ENCODE data around the gene GADL1. TPM values are rescaled to one million over a fixed set of nuclear protein-coding genes. Genes with fewer than 3 reads are reported as not detected.

GADL1 gene
- total and polyA plus RNA-seq, 2 experiments from 2014 or later, result 13.5 to 16.9 TPM

DNA sequence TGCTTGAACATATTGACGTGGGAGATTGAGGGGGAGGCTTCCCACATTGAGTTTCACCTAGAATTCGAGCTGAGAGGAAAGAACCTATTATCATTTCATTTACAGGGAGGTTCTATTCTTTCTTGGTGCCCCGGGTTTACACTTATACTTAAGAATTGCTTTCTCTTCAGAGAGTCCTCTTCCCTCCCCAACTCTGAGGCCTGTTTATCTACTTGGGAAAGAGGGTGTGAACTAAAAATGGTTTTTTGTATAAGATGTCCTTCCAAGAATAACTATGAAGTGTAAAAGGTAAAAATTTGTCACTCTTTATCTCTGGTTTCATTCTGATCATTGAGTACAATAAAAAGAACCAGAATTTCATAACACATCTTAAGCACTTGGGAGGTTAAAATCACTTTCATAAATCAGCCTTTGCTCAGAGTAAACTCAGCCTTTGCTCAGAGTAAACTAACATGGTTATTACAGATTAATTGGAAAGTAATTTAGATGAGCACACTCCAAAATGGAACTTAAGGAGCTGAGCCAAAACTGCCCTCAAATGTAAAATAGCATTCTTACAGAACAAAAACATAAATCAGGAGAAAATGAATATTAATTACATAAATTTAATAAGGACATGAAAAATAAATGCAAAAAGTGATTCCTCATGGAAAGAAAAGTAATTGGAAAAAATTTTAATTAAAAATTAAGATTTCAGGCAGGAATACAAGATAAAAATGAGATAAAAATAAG, 75.2 kb downstream of the GADL1 start:
- TF ChIP-seq, protein P1, sequence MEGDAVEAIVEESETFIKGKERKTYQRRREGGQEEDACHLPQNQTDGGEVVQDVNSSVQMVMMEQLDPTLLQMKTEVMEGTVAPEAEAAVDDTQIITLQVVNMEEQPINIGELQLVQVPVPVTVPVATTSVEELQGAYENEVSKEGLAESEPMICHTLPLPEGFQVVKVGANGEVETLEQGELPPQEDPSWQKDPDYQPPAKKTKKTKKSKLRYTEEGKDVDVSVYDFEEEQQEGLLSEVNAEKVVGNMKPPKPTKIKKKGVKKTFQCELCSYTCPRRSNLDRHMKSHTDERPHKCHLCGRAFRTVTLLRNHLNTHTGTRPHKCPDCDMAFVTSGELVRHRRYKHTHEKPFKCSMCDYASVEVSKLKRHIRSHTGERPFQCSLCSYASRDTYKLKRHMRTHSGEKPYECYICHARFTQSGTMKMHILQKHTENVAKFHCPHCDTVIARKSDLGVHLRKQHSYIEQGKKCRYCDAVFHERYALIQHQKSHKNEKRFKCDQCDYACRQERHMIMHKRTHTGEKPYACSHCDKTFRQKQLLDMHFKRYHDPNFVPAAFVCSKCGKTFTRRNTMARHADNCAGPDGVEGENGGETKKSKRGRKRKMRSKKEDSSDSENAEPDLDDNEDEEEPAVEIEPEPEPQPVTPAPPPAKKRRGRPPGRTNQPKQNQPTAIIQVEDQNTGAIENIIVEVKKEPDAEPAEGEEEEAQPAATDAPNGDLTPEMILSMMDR (IDR thresholded peaks at IDR 0.05; ENCODE audit: low read depth, low read length), result no peak
- Histone ChIP-seq H3K9me3 (ENCODE audit: low read depth) (no peaks in the 10 kb centered on the region), H3K36me3 (no peaks in the 10 kb centered on the region), H3K27ac (no peak overlapping the region), H3K4me3 (no peak overlapping the region), H3K4me1 (ENCODE audit: low read depth) (no peaks in the 10 kb centered on the region), H3K27me3 (no peaks in the 10 kb centered on the region)
- DNase-seq (ENCODE audit: low read depth in 1 of 2, low spot score in 1 of 2), result no peak

DNA sequence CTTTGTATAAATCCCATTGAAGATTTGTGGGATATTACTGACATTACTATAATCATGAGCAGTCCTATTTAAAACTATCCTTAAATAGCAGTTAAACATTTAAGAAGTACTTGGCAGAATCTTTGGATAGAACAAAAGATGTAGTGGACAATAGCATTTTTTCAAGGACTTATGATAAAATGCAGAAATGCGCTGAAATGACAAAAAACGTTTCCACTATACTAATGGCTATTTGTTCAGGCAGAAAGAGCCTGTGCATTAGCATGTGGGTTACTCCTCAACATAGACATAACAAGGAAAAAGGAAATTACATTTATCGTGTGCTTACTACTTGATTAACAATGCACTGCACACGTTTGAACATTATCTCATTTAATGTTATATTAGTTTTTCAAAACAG, 80.7 kb downstream of the GADL1 start:
- DNase-seq (ENCODE audit: low read depth in 1 of 2, low spot score in 1 of 2), result no peak
- Histone ChIP-seq H3K36me3 (no peaks in the 10 kb centered on the region), H3K4me3 (no peak overlapping the region), H3K4me1 (ENCODE audit: low read depth) (peaks cover 16% of the 10 kb centered on the region), H3K27me3 (no peaks in the 10 kb centered on the region), H3K9me3 (ENCODE audit: low read depth) (no peaks in the 10 kb centered on the region), H3K27ac (no peak overlapping the region)
- TF ChIP-seq, protein P1 (IDR thresholded peaks at IDR 0.05; ENCODE audit: low read depth, low read length), result no peak

DNA sequence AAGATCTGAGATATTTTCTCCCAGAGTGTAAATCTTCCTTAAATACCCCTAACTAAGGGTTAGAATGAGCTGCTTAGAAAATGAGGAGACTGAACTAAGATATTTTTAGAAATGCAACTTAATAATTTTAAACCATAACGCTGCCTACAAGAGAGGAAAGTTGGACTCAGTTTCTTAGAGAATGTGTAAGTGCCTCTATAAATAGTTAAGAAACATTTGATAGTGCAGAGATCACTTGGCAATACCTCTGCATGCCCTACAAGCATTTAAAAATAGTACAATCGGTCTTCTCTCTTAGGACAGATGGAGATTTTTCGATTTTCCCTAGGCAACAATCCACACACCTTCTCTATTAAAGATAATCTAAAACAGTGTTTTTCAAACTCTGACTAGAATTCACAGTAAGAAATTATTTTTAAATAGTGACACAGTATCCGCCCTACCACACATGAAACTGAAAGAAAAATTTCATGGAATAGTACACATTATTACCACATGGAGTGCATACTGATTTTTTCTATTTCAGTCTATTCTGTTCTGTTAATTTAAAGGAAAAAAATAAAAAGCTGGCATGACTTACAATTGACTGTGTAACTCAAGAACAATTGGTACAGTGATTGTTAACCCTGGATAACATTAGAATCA, 83.2 kb downstream of the GADL1 start:
- Histone ChIP-seq H3K36me3 (no peaks in the 10 kb centered on the region), H3K27me3 (no peaks in the 10 kb centered on the region), H3K9me3 (ENCODE audit: low read depth) (no peaks in the 10 kb centered on the region), H3K27ac (peak overlapping the region; percentile 15), H3K4me3 (no peak overlapping the region), H3K4me1 (ENCODE audit: low read depth) (peaks cover 22% of the 10 kb centered on the region)
- TF ChIP-seq, protein P1 (IDR thresholded peaks at IDR 0.05; ENCODE audit: low read depth, low read length), result no peak
- DNase-seq (ENCODE audit: low read depth in 1 of 2, low spot score in 1 of 2), result no peak

DNA sequence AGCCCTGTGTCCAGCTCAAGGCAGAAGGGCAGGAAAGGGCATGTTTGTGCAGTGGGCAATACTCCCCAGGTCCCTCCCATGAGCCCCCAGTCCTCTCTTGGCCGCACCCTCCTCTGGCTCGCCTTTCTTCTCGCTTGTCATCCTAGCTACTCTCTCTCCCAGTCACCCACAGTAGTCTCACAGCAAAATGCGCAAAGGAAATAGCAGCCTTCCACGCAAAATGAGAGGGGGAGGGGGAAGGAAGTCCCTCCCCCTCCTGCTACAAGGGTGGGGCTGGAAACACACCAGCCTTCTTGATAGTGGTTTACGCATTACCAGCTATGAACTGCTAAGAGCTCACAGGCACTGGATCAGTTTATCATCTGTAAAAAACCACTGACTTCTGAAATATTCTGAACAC, 83.8 kb downstream of the GADL1 start:
- no peaks in the 10 kb centered on the region for H3K36me3 ChIP-seq
- peaks cover 25% of the 10 kb centered on the region for H3K4me1 ChIP-seq (ENCODE audit: low read depth)
- TF ChIP-seq, protein P1 (IDR thresholded peaks at IDR 0.05; ENCODE audit: low read depth, low read length), result no peak
- H3K9me3 ChIP-seq (ENCODE audit: low read depth), result no peaks in the 10 kb centered on the region
- H3K27me3 ChIP-seq, result no peaks in the 10 kb centered on the region
- no peak overlapping the region for H3K4me3 ChIP-seq
- H3K27ac ChIP-seq, result peak overlapping the region; percentile 15
- DNase-seq (ENCODE audit: low read depth in 1 of 2, low spot score in 1 of 2), result no peak

DNA sequence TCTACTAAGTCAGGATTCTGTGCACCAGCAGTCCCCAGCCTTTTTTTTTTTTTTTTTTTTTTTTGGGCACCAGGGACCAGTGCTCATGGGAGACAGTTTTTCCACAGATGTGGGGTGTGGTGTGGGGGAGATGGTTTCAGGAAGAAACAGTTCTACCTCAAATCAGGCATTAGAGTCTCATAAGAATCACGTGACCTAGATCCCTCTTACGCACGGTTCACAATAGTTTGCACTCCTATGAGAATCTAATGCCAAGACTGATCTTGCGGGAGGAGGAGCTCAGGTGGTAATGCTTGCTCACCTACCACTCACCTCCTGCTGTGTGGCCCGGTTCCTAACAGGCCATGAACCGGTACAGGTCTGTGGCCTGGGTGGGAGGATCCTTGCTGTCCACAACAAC, 88.8 kb downstream of the GADL1 start:
- Histone ChIP-seq H3K4me1 (ENCODE audit: low read depth) (peaks cover 17% of the 10 kb centered on the region), H3K27ac (no peak overlapping the region), H3K4me3 (no peak overlapping the region), H3K27me3 (no peaks in the 10 kb centered on the region), H3K9me3 (ENCODE audit: low read depth) (no peaks in the 10 kb centered on the region), H3K36me3 (no peaks in the 10 kb centered on the region)
- TF ChIP-seq, protein P1 (IDR thresholded peaks at IDR 0.05; ENCODE audit: low read depth, low read length), result no peak
- DNase-seq (ENCODE audit: low read depth in 1 of 2, low spot score in 1 of 2), result no peak

All from cardiac muscle cell (in vitro differentiated cells and primary cell).